ENCODE results near the gene PRSS33. TPM values are rescaled to one million over a fixed set of nuclear protein-coding genes. Genes with fewer than 3 reads are reported as not detected.

PRSS33 gene
- total RNA-seq, 4 donors from 2014 or later, result not detected

- Histone ChIP-seq H3K27me3 (no peaks in the 10 kb centered on the region), H3K27ac (no peak overlapping the region), H3K4me3 (no peak overlapping the region), H3K36me3 (peaks cover 0 to 10% (median 0%) of the 10 kb centered on the region in 3 donors), H3K9me3 (no peaks in the 10 kb centered on the region), H3K4me1 (peaks cover 14 to 28% (median 16%) of the 10 kb centered on the region in 3 donors)
- DNase-seq, result no peak
- no peak for TF ChIP-seq POLR2A (IDR thresholded peaks at IDR 0.05)
- TF ChIP-seq CTCF (IDR thresholded peaks at IDR 0.05), result no peak
- intact Hi-C loops (cut with DNase I), result no loop called here
- 84 to 100% methylated on average over 3 to 6 of the region's 6 CpGs for WGBS, 2 donors
Observed at GRCh38 chr16:2749936-2750335, 37.4 kb downstream of the PRSS33 start.

- TF ChIP-seq POLR2A (IDR thresholded peaks at IDR 0.05) (no peak), CTCF (IDR thresholded peaks at IDR 0.05) (no peak)
- DNase-seq, result no peak
- WGBS, 2 donors, result 94 to 100% methylated on average over 2 to 5 of the region's 5 CpGs
- Histone ChIP-seq H3K36me3 (peaks cover 0 to 10% (median 0%) of the 10 kb centered on the region in 3 donors), H3K4me1 (peaks cover 10 to 23% (median 11%) of the 10 kb centered on the region in 3 donors), H3K4me3 (no peak overlapping the region), H3K27me3 (no peaks in the 10 kb centered on the region), H3K27ac (no peak overlapping the region), H3K9me3 (no peaks in the 10 kb centered on the region)
- intact Hi-C loops (cut with DNase I), result no loop called here
Observed at GRCh38 chr16:2749476-2749875, 37.9 kb downstream of the PRSS33 start.

GRCh38 chr16:2748757-2749455 is 38.5 kb downstream of the PRSS33 start:
- no peak for TF ChIP-seq CTCF (IDR thresholded peaks at IDR 0.05)
- no peak for TF ChIP-seq POLR2A (IDR thresholded peaks at IDR 0.05)
- peaks cover 9 to 18% (median 10%) of the 10 kb centered on the region in 3 donors for H3K4me1 ChIP-seq
- no peak overlapping the region for H3K27ac ChIP-seq
- 67% methylated on average over 4 of the region's 7 CpGs; no CpG with 5 or more reads in 1 of the 2 donors for WGBS, 2 donors
- peaks cover 0 to 10% (median 0%) of the 10 kb centered on the region in 3 donors for H3K36me3 ChIP-seq
- H3K9me3 ChIP-seq, result no peaks in the 10 kb centered on the region
- no peak for DNase-seq
- no peak overlapping the region for H3K4me3 ChIP-seq
- H3K27me3 ChIP-seq, result no peaks in the 10 kb centered on the region
- intact Hi-C loops (cut with DNase I), result no loop called here

GRCh38 chr16:2745961-2746360 is 41.4 kb downstream of the PRSS33 start:
- intact Hi-C loops (cut with DNase I), result no loop called here
- no peak for DNase-seq
- Histone ChIP-seq H3K27ac (no peak overlapping the region), H3K27me3 (no peaks in the 10 kb centered on the region), H3K36me3 (peaks cover 0 to 10% (median 0%) of the 10 kb centered on the region in 3 donors), H3K4me1 (peaks cover 0 to 3% (median 0%) of the 10 kb centered on the region in 3 donors), H3K9me3 (no peaks in the 10 kb centered on the region), H3K4me3 (no peak overlapping the region)
- TF ChIP-seq POLR2A (IDR thresholded peaks at IDR 0.05) (no peak), CTCF (IDR thresholded peaks at IDR 0.05) (no peak)
- 78 to 100% methylated on average over 2 to 8 of the region's 9 CpGs for WGBS, 2 donors

GRCh38 chr16:2745116-2745890 is 42.1 kb downstream of the PRSS33 start:
- intact Hi-C loops (cut with DNase I), result no loop called here
- Histone ChIP-seq H3K27ac (no peak overlapping the region), H3K4me3 (no peak overlapping the region), H3K36me3 (peaks cover 0 to 10% (median 0%) of the 10 kb centered on the region in 3 donors), H3K9me3 (no peaks in the 10 kb centered on the region), H3K27me3 (peaks cover 0 to 1% (median 0%) of the 10 kb centered on the region in 4 donors), H3K4me1 (peaks cover 0 to under 1% (median 0%) of the 10 kb centered on the region in 3 donors)
- no peak for DNase-seq
- 60 to 88% methylated on average over 2 to 3 of the region's 15 CpGs for WGBS, 2 donors
- TF ChIP-seq CTCF (IDR thresholded peaks at IDR 0.05), result no peak
- TF ChIP-seq POLR2A (IDR thresholded peaks at IDR 0.05), result no peak
